ENCODE measurements around the gene DLG2.

DNA sequence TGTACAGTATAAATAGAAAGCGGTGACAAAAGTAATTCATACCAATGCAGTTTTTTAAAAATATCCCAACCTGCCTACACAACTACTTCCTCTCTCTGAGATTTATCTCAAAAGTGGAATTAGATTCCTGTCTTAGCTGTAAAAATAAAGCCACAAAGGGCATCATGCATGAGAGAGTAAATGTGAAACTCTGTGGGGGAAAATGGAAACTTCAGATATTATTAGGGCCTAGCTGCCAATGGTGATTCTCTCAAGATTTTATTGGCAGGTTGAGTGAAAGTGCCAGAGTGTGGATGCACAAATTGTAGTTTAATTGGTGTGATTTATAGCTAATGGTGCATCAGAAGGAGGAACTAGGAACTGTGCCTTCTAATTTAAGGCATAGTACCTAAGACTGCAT is 1984.0 kb downstream of the DLG2 start:
- TF ChIP-seq, protein P1, sequence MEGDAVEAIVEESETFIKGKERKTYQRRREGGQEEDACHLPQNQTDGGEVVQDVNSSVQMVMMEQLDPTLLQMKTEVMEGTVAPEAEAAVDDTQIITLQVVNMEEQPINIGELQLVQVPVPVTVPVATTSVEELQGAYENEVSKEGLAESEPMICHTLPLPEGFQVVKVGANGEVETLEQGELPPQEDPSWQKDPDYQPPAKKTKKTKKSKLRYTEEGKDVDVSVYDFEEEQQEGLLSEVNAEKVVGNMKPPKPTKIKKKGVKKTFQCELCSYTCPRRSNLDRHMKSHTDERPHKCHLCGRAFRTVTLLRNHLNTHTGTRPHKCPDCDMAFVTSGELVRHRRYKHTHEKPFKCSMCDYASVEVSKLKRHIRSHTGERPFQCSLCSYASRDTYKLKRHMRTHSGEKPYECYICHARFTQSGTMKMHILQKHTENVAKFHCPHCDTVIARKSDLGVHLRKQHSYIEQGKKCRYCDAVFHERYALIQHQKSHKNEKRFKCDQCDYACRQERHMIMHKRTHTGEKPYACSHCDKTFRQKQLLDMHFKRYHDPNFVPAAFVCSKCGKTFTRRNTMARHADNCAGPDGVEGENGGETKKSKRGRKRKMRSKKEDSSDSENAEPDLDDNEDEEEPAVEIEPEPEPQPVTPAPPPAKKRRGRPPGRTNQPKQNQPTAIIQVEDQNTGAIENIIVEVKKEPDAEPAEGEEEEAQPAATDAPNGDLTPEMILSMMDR (IDR thresholded peaks at IDR 0.05; ENCODE audit: low read depth, low read length): no peak
- no peak for TF ChIP-seq EZH2phosphoT487 (IDR thresholded peaks at IDR 0.05; ENCODE audit: low read depth)
